ENCODE results near the gene CHMP1B.
"Not testable (repeated sequence)": the region's sequence is repeated elsewhere in the genome, so short reads cannot be mapped to it uniquely, and the experiment has no call there.

The CHMP1B gene

GRCh38 chr18:11840493-11840892 lies 10.7 kb upstream of the CHMP1B start:
- no peak for DNase-seq (ENCODE audit: low spot score)

- DNase-seq (ENCODE audit: low spot score) = no peak
These were observed 8.7 kb upstream of the CHMP1B start for GRCh38 chr18:11842562-11842961.

- DNase-seq (ENCODE audit: low spot score) = no peak
These were observed 6.8 kb upstream of the CHMP1B start for GRCh38 chr18:11844436-11844835.

DNA sequence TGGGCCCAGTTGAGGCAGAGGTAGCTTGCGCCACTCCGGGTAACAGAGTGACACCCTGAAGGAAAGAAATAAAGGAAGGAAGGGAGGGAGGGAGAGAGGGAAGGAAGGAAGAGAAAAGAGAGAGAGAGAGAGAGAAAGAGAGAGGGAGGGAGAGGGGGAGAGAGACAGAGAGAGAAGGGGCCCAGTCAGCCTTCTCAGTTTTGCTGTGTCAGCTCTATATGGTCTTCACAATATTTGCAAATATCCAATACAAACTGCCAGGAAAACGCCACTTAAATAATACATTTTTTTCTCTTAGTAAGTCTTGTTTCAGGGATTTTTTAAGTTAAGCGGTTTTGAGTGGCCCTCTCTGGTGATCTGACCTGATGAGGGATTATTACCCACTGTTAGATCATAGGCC lies 5.6 kb upstream of the CHMP1B start:
- no peak for DNase-seq (ENCODE audit: low spot score)

GRCh38 chr18:11847811-11848210 lies 3.4 kb upstream of the CHMP1B start:
- DNase-seq (ENCODE audit: low spot score) = no peak

GRCh38 chr18:11849279-11849678 lies 1.9 kb upstream of the CHMP1B start:
- DNase-seq (ENCODE audit: low spot score) = no peak

DNA sequence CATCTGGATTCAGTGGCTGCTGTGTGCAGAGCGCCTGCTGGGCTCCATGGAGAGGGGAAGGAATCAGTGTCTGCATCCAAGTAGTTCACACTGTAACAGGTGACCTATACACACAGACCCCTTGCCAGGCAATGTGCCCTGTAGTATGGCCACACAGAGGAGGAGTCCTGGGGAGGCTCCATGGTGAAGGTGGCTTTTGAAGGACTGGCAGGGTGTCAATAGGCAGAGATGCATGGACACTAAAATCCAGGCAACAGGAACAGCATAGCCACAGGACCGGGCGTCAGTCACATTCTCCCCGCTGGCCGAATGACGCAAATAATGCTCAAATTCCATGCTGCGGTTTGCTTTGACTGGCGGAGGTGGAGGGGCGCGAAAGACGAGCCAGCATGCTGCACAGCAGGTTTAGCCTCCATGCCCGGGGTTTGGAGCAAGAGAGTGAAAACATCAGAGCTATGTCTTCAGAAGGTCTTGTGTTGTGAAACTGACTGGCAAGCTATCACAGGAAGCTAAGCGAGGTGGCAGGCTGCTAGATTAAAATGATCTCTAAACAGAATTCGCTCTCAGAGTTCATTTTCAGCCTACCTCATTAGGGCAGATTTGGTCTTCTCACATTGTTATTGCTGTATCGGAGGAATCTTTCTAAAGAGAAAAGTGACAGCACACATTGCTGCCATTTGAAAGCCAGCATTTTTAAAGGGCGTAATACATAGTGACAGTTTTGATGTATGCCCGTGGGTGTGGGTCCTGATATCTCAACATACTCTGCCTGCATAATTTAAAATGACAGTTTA lies 1.2 kb upstream of the CHMP1B start:
- DNase-seq (ENCODE audit: low spot score) = peak; percentile 85

GRCh38 chr18:11850821-11851145 lies 430 bp upstream of the CHMP1B start:
- DNase-seq (ENCODE audit: low spot score) = no peak

DNA sequence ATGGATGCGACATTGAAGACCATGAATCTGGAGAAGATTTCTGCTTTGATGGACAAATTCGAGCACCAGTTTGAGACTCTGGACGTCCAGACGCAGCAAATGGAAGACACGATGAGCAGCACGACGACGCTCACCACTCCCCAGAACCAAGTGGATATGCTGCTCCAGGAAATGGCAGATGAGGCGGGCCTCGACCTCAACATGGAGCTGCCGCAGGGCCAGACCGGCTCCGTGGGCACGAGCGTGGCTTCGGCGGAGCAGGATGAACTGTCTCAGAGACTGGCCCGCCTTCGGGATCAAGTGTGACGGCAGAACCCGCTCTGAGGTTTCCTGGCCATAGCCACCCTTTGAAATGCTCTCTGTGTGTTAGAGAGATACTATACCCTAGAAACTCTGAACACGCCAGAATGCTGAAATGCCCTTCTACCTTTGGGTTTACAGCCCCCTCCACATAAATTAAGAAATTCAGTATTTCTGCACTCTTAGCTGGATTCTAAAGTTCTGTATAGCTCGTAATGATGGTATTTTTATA lies 659 bp downstream of the CHMP1B start:
- DNase-seq (ENCODE audit: low spot score) = peak; percentile 36

GRCh38 chr18:11854554-11854953 lies 3.3 kb downstream of the CHMP1B start:
- DNase-seq (ENCODE audit: low spot score) = not testable (repeated sequence)

DNA sequence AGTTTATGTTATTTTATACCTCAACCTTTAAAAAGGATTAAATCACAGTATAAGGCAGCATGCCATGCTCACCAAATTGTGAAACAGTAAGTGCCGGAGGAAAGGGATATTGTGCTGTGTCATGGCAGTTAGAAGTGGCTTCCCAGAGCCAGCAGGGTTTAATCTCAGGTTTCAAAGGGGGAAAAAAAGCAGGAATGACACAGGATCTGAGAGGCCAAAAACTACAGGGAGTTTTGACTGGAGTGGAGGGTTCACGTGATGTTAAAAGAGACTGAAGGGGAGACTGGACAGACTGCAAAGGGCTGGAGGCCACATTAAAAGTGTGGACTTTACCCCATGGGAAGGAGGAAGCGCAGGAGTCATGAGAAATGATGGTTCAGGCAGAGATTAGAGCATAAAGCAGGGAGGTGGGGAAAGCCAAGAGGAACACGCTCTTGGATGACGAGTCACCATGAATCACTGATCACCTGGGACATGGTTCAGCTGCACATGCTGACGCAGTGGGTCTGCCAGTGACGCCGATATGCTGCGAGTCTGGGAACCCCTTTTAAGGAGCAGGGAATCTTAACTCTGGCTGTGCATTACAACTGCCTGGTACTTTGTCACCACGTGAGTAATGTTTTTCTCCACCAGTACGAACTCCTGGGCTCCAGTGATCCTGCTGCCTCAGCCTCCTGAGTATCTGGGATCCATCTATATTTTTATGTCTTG lies 6.1 kb downstream of the CHMP1B start:
- DNase-seq (ENCODE audit: low spot score) = peak; percentile 93

DNA sequence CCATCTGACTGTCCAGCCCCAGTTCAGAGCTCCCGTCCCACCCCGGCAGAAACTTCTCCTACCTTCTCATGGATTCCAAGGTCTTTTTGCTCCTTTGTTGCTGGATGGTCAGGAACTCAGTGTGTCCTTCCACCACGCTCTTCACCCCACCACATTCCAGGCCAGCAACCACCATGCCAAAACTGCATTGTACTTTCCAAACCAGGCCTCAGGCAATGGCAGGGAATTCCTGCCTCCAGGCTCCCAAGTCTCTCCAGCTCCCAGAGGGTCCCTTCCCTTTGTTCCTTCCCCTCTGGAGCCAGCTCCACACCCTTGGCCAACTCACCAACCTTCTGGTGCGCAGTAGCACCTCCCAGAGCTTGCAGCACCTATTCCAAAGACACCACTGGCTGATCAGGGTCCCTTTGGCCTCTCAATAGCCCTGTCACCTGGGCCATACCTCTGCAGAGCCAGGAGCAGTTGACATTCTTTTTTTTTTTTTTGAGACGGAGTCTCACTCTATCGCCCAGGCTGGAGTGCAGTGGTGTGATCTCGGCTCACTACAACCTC lies 8.1 kb downstream of the CHMP1B start:
- DNase-seq (ENCODE audit: low spot score) = no peak

- DNase-seq (ENCODE audit: low spot score) = peak; percentile 76
These were observed 8.7 kb downstream of the CHMP1B start for GRCh38 chr18:11859903-11860407.

GRCh38 chr18:11860594-11861450 lies 9.6 kb downstream of the CHMP1B start:
- DNase-seq (ENCODE audit: low spot score) = no peak

GRCh38 chr18:11861583-11862288 lies 10.5 kb downstream of the CHMP1B start:
- no peak for DNase-seq (ENCODE audit: low spot score)

GRCh38 chr18:11862468-11863137 lies 11.4 kb downstream of the CHMP1B start:
- DNase-seq (ENCODE audit: low spot score) = no peak

- no peak for DNase-seq (ENCODE audit: low spot score)
These were observed 13.3 kb downstream of the CHMP1B start for GRCh38 chr18:11864471-11864870.

DNA sequence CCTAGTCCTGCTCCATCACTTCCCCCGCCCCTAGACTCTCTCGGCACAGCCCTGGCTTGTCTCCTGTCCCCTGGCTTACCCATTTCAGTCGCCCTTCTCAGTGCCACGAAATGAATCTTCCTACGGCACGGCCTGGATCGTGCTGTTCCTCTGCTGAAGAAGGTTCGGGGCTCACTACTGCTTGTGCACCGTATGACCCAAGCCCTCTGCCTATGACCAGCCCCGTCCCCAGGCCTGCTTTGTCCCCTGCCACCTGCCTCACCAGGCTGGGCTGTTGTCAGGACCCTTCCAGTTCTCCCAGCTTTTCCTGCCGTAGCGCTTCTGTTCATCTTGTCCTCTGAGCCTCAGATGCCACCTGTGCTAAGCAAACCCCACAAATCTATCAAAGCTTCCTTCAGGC lies 13.9 kb downstream of the CHMP1B start:
- no peak for DNase-seq (ENCODE audit: low spot score)

GRCh38 chr18:11866329-11866728 lies 15.1 kb downstream of the CHMP1B start:
- no peak for DNase-seq (ENCODE audit: low spot score)

- no peak for DNase-seq (ENCODE audit: low spot score)
These were observed 15.6 kb downstream of the CHMP1B start for GRCh38 chr18:11866764-11867163.

DNA sequence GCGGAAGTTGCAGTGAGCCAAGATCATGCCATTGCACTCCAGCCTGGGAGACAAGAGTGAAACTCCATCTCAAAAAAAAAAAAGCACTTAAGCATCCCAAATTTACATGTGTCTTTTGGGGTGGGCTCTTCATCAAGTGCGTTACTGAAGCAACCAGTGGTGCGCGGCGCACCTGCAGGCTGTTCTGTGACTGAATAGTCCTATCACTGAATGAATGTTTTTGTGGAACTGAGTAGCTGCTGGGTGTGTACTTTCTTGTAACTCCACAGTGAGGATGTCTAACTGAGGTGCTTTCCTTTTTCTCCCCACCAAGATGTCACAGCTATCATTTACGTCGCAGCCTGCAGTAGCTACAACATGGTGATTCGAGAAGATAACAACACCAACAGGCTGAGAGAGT lies 17.0 kb downstream of the CHMP1B start:
- no peak for DNase-seq (ENCODE audit: low spot score)
